WTC11 (cell line): ENCODE data around the gene THSD4.

Source experiments
- CTCF ChIP-seq: fragments of 200-600 bp; IDR thresholded peaks from 2 replicates; pipeline ENCODE4 v1.8.0; 2022; ENCODE audit warnings: antibody characterized with exemption
- FOXJ3 ChIP-seq: sonication (generic); formaldehyde crosslinking; IDR thresholded peaks from 2 replicates; pipeline ENCODE4 v1.9.0; 2021; ENCODE audit warnings: missing genetic modification reagents, mild to moderate bottlenecking, borderline replicate concordance
- FOXK1 ChIP-seq: sonication (generic); formaldehyde crosslinking; IDR thresholded peaks from 2 replicates; pipeline ENCODE4 v1.8.0; 2022; ENCODE audit warnings: mild to moderate bottlenecking, moderate library complexity, missing genetic modification reagents
- IRF1 ChIP-seq: sonication (generic); formaldehyde crosslinking; IDR thresholded peaks from 2 replicates; pipeline ENCODE4 v1.8.0; 2023; ENCODE audit warnings: missing genetic modification reagents
- MAX ChIP-seq: sonication (generic); formaldehyde crosslinking; IDR thresholded peaks from 2 replicates; pipeline ENCODE4 v1.8.0; 2022; ENCODE audit warnings: mild to moderate bottlenecking, missing genetic modification reagents
- SMAD4 ChIP-seq: sonication (generic); formaldehyde crosslinking; IDR thresholded peaks from 2 replicates; pipeline ENCODE4 v1.8.0; 2022; ENCODE audit warnings: mild to moderate bottlenecking, missing genetic modification reagents
- ZNF512 ChIP-seq: sonication (generic); formaldehyde crosslinking; IDR thresholded peaks from 2 replicates; pipeline ENCODE4 v1.8.1; 2022; ENCODE audit warnings: missing genetic modification reagents, borderline replicate concordance

- no peak for TF ChIP-seq CTCF
- TF ChIP-seq SMAD4 (CRISPR knock-in tag), result no peak
- no peak for TF ChIP-seq MAX (CRISPR knock-in tag)
- TF ChIP-seq ZNF512 (CRISPR knock-in tag), result no peak
- no peak for TF ChIP-seq IRF1 (CRISPR knock-in tag)
- TF ChIP-seq FOXK1 (CRISPR knock-in tag), result no peak
- no peak for TF ChIP-seq FOXJ3 (CRISPR knock-in tag)
Observed at GRCh38 chr15:71290002-71290401, 174.7 kb downstream of the THSD4 start.
